IMR-90 (cell line): ENCODE measurements around the gene PNMA5. TPM values are rescaled to one million over a fixed set of nuclear protein-coding genes. Genes with fewer than 3 reads are reported as not detected.

Experiments used
- ATAC-seq: fragments of 200-7000 bp; cut with Tn5 transposase; 2 replicates; pipeline ENCODE4 v1.9.1; 2020; ENCODE audit warnings: low read depth, mild to moderate bottlenecking, moderate library complexity
- BruUV-seq: library from RNA; stranded (reverse); fragments of 400-500 nt; replicated peaks from 2 replicates; lab custom pipeline; 2021; lab: Mats Ljungman, UMichigan
- CTCF ChIA-PET: fragments of 300-600 bp; formaldehyde crosslinking; extraction: SDS; loops from one replicate; lab custom pipeline; 2021; ENCODE audit warnings: antibody characterized with exemption; lab: Yijun Ruan, JAX
- POLR2A ChIA-PET: fragments of 300-600 bp; sonication (Branson Sonifier 250); formaldehyde crosslinking; loops from one replicate; lab custom pipeline; 2022; ENCODE audit warnings: antibody characterized with exemption; ENCODE audit not compliant: unreplicated experiment; lab: Charles Lee
- DNase-seq: peaks from one replicate; pipeline ENCODE4 v3.0.0; 2013
- H2AFZ ChIP-seq: replicated peaks from 2 replicates; pipeline ENCODE3; 2013; ENCODE audit warnings: low read length, mild to moderate bottlenecking; ENCODE audit not compliant: poor library complexity
- H2AK5ac ChIP-seq: 2 replicates; pipeline ENCODE4 v1.6.1; 2013; ENCODE audit warnings: low read depth, low read length, inconsistent platforms
- H2AK9ac ChIP-seq: replicated peaks from 2 replicates; pipeline ENCODE3; 2013; ENCODE audit warnings: mild to moderate bottlenecking, low read depth, low read length, moderate library complexity; ENCODE audit not compliant: poor library complexity
- H2BK120ac ChIP-seq: 2 replicates; pipeline ENCODE4 v1.6.1; 2013; ENCODE audit warnings: low read depth, low read length, inconsistent platforms
- H2BK15ac ChIP-seq: 3 replicates; pipeline ENCODE4 v1.6.1; 2013; ENCODE audit warnings: low read depth, low read length, inconsistent platforms
- H2BK20ac ChIP-seq: 2 replicates; pipeline ENCODE4 v1.6.1; 2013; ENCODE audit warnings: low read depth, mild to moderate bottlenecking, inconsistent platforms, low read length, moderate library complexity
- H2BK5ac ChIP-seq: 2 replicates; pipeline ENCODE4 v1.6.1; 2013; ENCODE audit warnings: mild to moderate bottlenecking, low read depth, low read length, inconsistent platforms; ENCODE audit not compliant: poor library complexity, severe bottlenecking
- H3K14ac ChIP-seq: replicated peaks from 2 replicates; pipeline ENCODE4 v1.6.1; 2013; ENCODE audit warnings: low read depth, low read length, inconsistent platforms
- H3K18ac ChIP-seq: 2 replicates; pipeline ENCODE4 v1.6.1; 2013; ENCODE audit warnings: low read depth, low read length, control low read depth
- H3K23ac ChIP-seq: 2 replicates; pipeline ENCODE4 v1.6.1; 2013; ENCODE audit warnings: low read depth, low read length, inconsistent platforms
- H3K27ac ChIP-seq: 2 replicates; pipeline ENCODE4 v1.5.1; 2013; ENCODE audit warnings: mild to moderate bottlenecking, control low read depth, low read length; ENCODE audit not compliant: insufficient read depth
- H3K27me3 ChIP-seq: 2 replicates; pipeline ENCODE4 v1.6.1; 2013; ENCODE audit warnings: low read length; ENCODE audit not compliant: control insufficient read depth, insufficient read depth
- H3K36me3 ChIP-seq: 2 replicates; pipeline ENCODE4 v1.6.1; 2013; ENCODE audit warnings: low read length, mixed read lengths; ENCODE audit not compliant: control insufficient read depth, insufficient read depth
- H3K4ac ChIP-seq: 2 replicates; pipeline ENCODE4 v1.6.1; 2013; ENCODE audit warnings: low read depth, low read length, inconsistent platforms
- H3K4me1 ChIP-seq: 2 replicates; pipeline ENCODE4 v1.6.1; 2013; ENCODE audit warnings: low read length, mixed read lengths; ENCODE audit not compliant: control insufficient read depth, insufficient read depth
- H3K4me2 ChIP-seq: 2 replicates; pipeline ENCODE4 v1.6.1; 2013; ENCODE audit warnings: low read depth, mild to moderate bottlenecking, control low read depth, low read length, moderate library complexity
- H3K4me3 ChIP-seq: 2 replicates; pipeline ENCODE4 v1.5.1; 2013; ENCODE audit warnings: low read depth, mild to moderate bottlenecking, control low read depth, low read length, moderate library complexity; ENCODE audit not compliant: insufficient read depth
- H3K56ac ChIP-seq: 2 replicates; pipeline ENCODE4 v1.6.1; 2013; ENCODE audit warnings: low read length, inconsistent platforms; ENCODE audit not compliant: insufficient read depth; ENCODE audit errors: extremely low read depth
- H3K79me1 ChIP-seq, 2 experiments: 2 replicates each; pipeline ENCODE4 v1.6.1; 2013; ENCODE audit warnings: low read length in 2 of 2, inconsistent platforms in 1 of 2, low read depth in 1 of 2
- H3K9ac ChIP-seq: 2 replicates; pipeline ENCODE4 v1.6.1; 2013; ENCODE audit warnings: low read depth, low read length, control low read depth
- H3K9me1 ChIP-seq: 2 replicates; pipeline ENCODE4 v1.6.1; 2013; ENCODE audit warnings: low read length, inconsistent platforms; ENCODE audit not compliant: insufficient read depth
- H3K9me3 ChIP-seq: 2 replicates; pipeline ENCODE4 v1.6.1; 2013; ENCODE audit warnings: low read length; ENCODE audit not compliant: control insufficient read depth, insufficient read depth
- H4K20me1 ChIP-seq: 2 replicates; pipeline ENCODE4 v1.6.1; 2013; ENCODE audit warnings: low read length, inconsistent platforms; ENCODE audit not compliant: insufficient read depth
- H4K5ac ChIP-seq: 2 replicates; pipeline ENCODE4 v1.6.1; 2013; ENCODE audit warnings: mild to moderate bottlenecking, low read depth, low read length, control low read depth
- H4K8ac ChIP-seq, 2 experiments: 2 replicates each; pipeline ENCODE4 v1.6.1; 2013; ENCODE audit warnings: low read depth in 2 of 2, low read length in 2 of 2, control low read depth in 1 of 2, inconsistent platforms in 1 of 2
- H4K91ac ChIP-seq: 2 replicates; pipeline ENCODE4 v1.6.1; 2013; ENCODE audit warnings: low read depth, low read length, inconsistent platforms; ENCODE audit not compliant: insufficient read depth
- SMC3 ChIP-seq: fragments of 150-350 bp; IDR thresholded peaks from 2 replicates; pipeline ENCODE4 v1.6.1; 2016; ENCODE audit warnings: low read depth, mild to moderate bottlenecking, antibody characterized with exemption, low read length, moderate library complexity
- WGBS, 2 experiments: methylation state at CpG; one replicate each; pipeline versions ENCODE4 v1.1.5 to v1.1.7; 2013; ENCODE audit warnings: missing lambda C conversion rate in 2 of 2; ENCODE audit not compliant: insufficient read length in 1 of 2; ENCODE audit errors: extremely low coverage in 2 of 2; 5-methylcytosine and 5-hydroxymethylcytosine counted together
- dilution Hi-C: fragments of 300-500 bp; cut with HindIII; formaldehyde crosslinking; loops from one replicate; pipeline ENCODE4 v1.14.3; 2018; ENCODE audit warnings: low sequenced_read_pairs; ENCODE audit not compliant: unreplicated experiment
- in situ Hi-C: fragments of 300-500 bp; cut with MboI; formaldehyde crosslinking; loops from 3 replicates; pipeline ENCODE4 v1.14.3; 2019; ENCODE audit warnings: low sequenced_read_pairs, inconsistent platforms, mixed read lengths
- intact Hi-C: fragments of 100-400 bp; cut with micrococcal nuclease; formaldehyde crosslinking; loops from 2 replicates; pipeline ENCODE4 v1.10.0; 2022
- polyA plus RNA-seq, 3 experiments: library from polyadenylated mRNA; depleted of rRNA; stranded (reverse); fragments of >200 nt; gene quantifications; 2 replicates each; pipeline ENCODE4 v1.2.3, GENCODE V29; 2012; ENCODE audit warnings: low replicate concordance in 1 of 3
- total RNA-seq: library from RNA; depleted of rRNA; stranded (reverse); fragments of >200 nt; gene quantifications from 2 replicates; pipeline ENCODE4 v1.2.3, GENCODE V29; 2012

Gene PNMA5
- total and polyA plus RNA-seq, 2 of the 4 experiments (the other 2 are of a cell fraction): not detected

GRCh38 chrX:152943826-152944225, 50.1 kb downstream of the PNMA5 start:
- no peak overlapping the region for H2AFZ ChIP-seq
- no peak overlapping the region for H2BK20ac ChIP-seq
- no CpG with 5 or more reads among the region's 1 CpG for WGBS, 2 experiments
- DNase-seq: no peak
- no TSS peak for BruUV-seq
- no peak overlapping the region for H3K4ac ChIP-seq
- no peak for ATAC-seq
- H2BK15ac ChIP-seq: no peak overlapping the region
- peaks cover 0 to 4% of the 10 kb centered on the region in 2 experiments; a peak in 2 of 4 replicates for H3K79me1 ChIP-seq
- no peak overlapping the region for H4K5ac ChIP-seq
- no peak overlapping the region for H2BK120ac ChIP-seq
- H2AK5ac ChIP-seq: no peak overlapping the region
- no peak overlapping the region for H3K4me3 ChIP-seq
- H4K20me1 ChIP-seq: no peaks in the 10 kb centered on the region
- H3K9ac ChIP-seq: no peak overlapping the region
- no peak overlapping the region for H2AK9ac ChIP-seq
- peaks cover 2% of the 10 kb centered on the region; the same call in 1 of the 2 replicates for H3K4me1 ChIP-seq
- no peak overlapping the region for H3K18ac ChIP-seq
- no peaks in the 10 kb centered on the region for H3K36me3 ChIP-seq
- no peaks in the 10 kb centered on the region for H3K9me3 ChIP-seq
- POLR2A ChIA-PET: no interaction called here
- no peak overlapping the region for H4K8ac ChIP-seq
- in situ Hi-C loops: no loop called here
- TF ChIP-seq SMC3: no peak
- no peak overlapping the region for H3K56ac ChIP-seq
- CTCF ChIA-PET: no interaction called here
- H3K4me2 ChIP-seq: no peak overlapping the region
- no peaks in the 10 kb centered on the region; the same call in 1 of the 2 replicates for H3K27me3 ChIP-seq
- dilution Hi-C loops: no loop called here
- no peak overlapping the region for H3K23ac ChIP-seq
- no peak overlapping the region for H2BK5ac ChIP-seq
- no peak overlapping the region for H4K91ac ChIP-seq
- no peak overlapping the region for H3K14ac ChIP-seq
- H3K9me1 ChIP-seq: no peaks in the 10 kb centered on the region
- intact Hi-C loops: loop anchor here (5.0 kb wide), 1 partner anchor 723 kb away; no protein-coding TSS in a partner anchor
- no peak overlapping the region for H3K27ac ChIP-seq
